ENCODE results near the gene ACAP1.

GRCh38 chr17:7392696-7393612 is 56.6 kb downstream of the ACAP1 start:
- TF ChIP-seq, protein P1, sequence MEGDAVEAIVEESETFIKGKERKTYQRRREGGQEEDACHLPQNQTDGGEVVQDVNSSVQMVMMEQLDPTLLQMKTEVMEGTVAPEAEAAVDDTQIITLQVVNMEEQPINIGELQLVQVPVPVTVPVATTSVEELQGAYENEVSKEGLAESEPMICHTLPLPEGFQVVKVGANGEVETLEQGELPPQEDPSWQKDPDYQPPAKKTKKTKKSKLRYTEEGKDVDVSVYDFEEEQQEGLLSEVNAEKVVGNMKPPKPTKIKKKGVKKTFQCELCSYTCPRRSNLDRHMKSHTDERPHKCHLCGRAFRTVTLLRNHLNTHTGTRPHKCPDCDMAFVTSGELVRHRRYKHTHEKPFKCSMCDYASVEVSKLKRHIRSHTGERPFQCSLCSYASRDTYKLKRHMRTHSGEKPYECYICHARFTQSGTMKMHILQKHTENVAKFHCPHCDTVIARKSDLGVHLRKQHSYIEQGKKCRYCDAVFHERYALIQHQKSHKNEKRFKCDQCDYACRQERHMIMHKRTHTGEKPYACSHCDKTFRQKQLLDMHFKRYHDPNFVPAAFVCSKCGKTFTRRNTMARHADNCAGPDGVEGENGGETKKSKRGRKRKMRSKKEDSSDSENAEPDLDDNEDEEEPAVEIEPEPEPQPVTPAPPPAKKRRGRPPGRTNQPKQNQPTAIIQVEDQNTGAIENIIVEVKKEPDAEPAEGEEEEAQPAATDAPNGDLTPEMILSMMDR (IDR thresholded peaks at IDR 0.05), result no peak
- no peak for TF ChIP-seq EP300 (IDR thresholded peaks at IDR 0.05)
- TF ChIP-seq POLR2A (IDR thresholded peaks at IDR 0.05), result no peak

Measured in upper lobe of left lung (tissue), 4 donors.